ENCODE results near the gene ZSWIM3. TPM values are rescaled to one million over a fixed set of nuclear protein-coding genes. Genes with fewer than 3 reads are reported as not detected.

The ZSWIM3 gene
- polyA plus RNA-seq, 1 donor from 2014 or later, result 14.3 TPM

DNA sequence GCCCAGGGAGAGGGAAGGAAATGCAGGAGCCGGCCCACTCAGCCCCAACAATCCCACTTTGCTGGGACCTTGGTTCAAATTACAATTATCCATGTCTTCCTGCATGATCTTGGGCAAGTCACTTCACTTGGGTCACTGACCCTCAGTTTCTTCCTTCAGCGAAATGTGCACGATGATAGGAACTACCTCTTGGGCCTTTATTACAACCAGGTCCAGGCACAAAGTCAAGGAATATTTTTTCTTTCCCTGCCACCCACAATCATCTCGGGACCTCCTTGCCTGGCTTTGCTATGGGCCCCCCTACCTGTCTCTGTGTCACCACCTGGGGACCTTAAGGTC lies 54.9 kb downstream of the ZSWIM3 start:
- peak overlapping the region; percentile 50 for H3K9ac ChIP-seq (ENCODE audit: low read length)

DNA sequence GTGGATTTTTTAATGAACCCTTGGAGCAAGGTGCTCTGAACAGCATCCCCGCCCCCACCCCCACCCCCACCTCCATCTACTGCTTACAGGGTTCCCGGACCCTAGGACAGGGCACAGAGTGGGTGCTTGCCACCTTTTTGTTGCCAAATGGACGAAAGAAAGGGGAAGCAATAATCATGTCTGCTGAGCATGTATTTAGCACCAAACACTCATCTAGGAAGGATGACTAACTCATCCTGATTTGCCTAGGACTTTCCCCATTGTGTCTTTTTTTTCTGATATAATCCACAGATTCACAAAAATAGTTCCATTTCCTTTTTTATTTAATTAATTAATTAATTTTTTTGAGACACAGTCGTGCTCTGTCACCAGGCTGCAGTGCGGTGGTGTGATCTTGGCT lies 55.7 kb downstream of the ZSWIM3 start:
- Histone ChIP-seq H3K4me2 (ENCODE audit: low read length) (no peak overlapping the region), H3K9me2 (ENCODE audit: insufficient read depth, low read length) (no peaks in the 10 kb centered on the region), H3K36me3 (ENCODE audit: insufficient read depth, low read length) (no peaks in the 10 kb centered on the region), H3K79me2 (replicated peaks; ENCODE audit: insufficient read depth, low read length) (no peaks in the 10 kb centered on the region), H2AFZ (ENCODE audit: low read depth, low read length) (no peak overlapping the region), H3K27me3 (ENCODE audit: insufficient read depth, low read depth, low read length) (no peaks in the 10 kb centered on the region), H3K9me3 (ENCODE audit: low read length) (no peaks in the 10 kb centered on the region), H3F3A (ENCODE audit: insufficient read depth, low read length, poor library complexity, severe bottlenecking) (no peaks in the 10 kb centered on the region), H4K20me1 (ENCODE audit: insufficient read depth) (no peaks in the 10 kb centered on the region), H3K4me3 (ENCODE audit: low read length) (no peak overlapping the region), H3K27ac (ENCODE audit: low read length) (no peak overlapping the region), H3K9ac (ENCODE audit: low read length) (no peak overlapping the region)
- TF ChIP-seq POLR2AphosphoS5 (IDR thresholded peaks at IDR 0.05) (no peak), EZH2 (IDR thresholded peaks at IDR 0.05; ENCODE audit: borderline replicate concordance, insufficient read depth, low read length, poor library complexity, severe bottlenecking) (no peak), CTCF (IDR thresholded peaks at IDR 0.05; ENCODE audit: poor library complexity, severe bottlenecking) (no peak), RAD21 (conservative IDR thresholded peaks at IDR 0.05) (no peak), SMC3 (conservative IDR thresholded peaks at IDR 0.05; ENCODE audit: poor library complexity) (no peak), TAF1 (IDR thresholded peaks at IDR 0.05; ENCODE audit: low read depth) (no peak)

More for the DNA sequence above, 54.9 kb downstream of the ZSWIM3 start:
- Histone ChIP-seq H3K9me3 (ENCODE audit: low read length) (no peaks in the 10 kb centered on the region), H4K20me1 (ENCODE audit: insufficient read depth) (no peaks in the 10 kb centered on the region), H3K79me2 (replicated peaks; ENCODE audit: insufficient read depth, low read length) (no peaks in the 10 kb centered on the region), H3K4me2 (ENCODE audit: low read length) (no peak overlapping the region), H3K36me3 (ENCODE audit: insufficient read depth, low read length) (no peaks in the 10 kb centered on the region), H2AFZ (ENCODE audit: low read depth, low read length) (no peak overlapping the region), H3F3A (ENCODE audit: insufficient read depth, low read length, poor library complexity, severe bottlenecking) (no peaks in the 10 kb centered on the region), H3K27me3 (ENCODE audit: insufficient read depth, low read depth, low read length) (no peaks in the 10 kb centered on the region), H3K4me3 (ENCODE audit: low read length) (peak overlapping the region; percentile 64), H3K27ac (ENCODE audit: low read length) (no peak overlapping the region), H3K9me2 (ENCODE audit: insufficient read depth, low read length) (no peaks in the 10 kb centered on the region)
- TF ChIP-seq POLR2AphosphoS5 (IDR thresholded peaks at IDR 0.05) (no peak), SMC3 (conservative IDR thresholded peaks at IDR 0.05; ENCODE audit: poor library complexity) (no peak), RAD21 (conservative IDR thresholded peaks at IDR 0.05) (no peak), TAF1 (IDR thresholded peaks at IDR 0.05; ENCODE audit: low read depth) (no peak)
- TF ChIP-seq, protein P1, sequence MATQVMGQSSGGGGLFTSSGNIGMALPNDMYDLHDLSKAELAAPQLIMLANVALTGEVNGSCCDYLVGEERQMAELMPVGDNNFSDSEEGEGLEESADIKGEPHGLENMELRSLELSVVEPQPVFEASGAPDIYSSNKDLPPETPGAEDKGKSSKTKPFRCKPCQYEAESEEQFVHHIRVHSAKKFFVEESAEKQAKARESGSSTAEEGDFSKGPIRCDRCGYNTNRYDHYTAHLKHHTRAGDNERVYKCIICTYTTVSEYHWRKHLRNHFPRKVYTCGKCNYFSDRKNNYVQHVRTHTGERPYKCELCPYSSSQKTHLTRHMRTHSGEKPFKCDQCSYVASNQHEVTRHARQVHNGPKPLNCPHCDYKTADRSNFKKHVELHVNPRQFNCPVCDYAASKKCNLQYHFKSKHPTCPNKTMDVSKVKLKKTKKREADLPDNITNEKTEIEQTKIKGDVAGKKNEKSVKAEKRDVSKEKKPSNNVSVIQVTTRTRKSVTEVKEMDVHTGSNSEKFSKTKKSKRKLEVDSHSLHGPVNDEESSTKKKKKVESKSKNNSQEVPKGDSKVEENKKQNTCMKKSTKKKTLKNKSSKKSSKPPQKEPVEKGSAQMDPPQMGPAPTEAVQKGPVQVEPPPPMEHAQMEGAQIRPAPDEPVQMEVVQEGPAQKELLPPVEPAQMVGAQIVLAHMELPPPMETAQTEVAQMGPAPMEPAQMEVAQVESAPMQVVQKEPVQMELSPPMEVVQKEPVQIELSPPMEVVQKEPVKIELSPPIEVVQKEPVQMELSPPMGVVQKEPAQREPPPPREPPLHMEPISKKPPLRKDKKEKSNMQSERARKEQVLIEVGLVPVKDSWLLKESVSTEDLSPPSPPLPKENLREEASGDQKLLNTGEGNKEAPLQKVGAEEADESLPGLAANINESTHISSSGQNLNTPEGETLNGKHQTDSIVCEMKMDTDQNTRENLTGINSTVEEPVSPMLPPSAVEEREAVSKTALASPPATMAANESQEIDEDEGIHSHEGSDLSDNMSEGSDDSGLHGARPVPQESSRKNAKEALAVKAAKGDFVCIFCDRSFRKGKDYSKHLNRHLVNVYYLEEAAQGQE (IDR thresholded peaks at IDR 0.05; ENCODE audit: borderline replicate concordance), result no peak

GRCh38 chr20:45917790-45918141 lies 60.4 kb downstream of the ZSWIM3 start:
- TF ChIP-seq MXI1 (conservative IDR thresholded peaks at IDR 0.05; ENCODE audit: poor library complexity, severe bottlenecking) (no peak), TAF1 (IDR thresholded peaks at IDR 0.05; ENCODE audit: low read depth) (no peak), POLR2AphosphoS5 (IDR thresholded peaks at IDR 0.05) (no peak), SMC3 (conservative IDR thresholded peaks at IDR 0.05; ENCODE audit: poor library complexity) (no peak), CTCF (IDR thresholded peaks at IDR 0.05; ENCODE audit: poor library complexity, severe bottlenecking) (no peak), EP300 (conservative IDR thresholded peaks at IDR 0.05; ENCODE audit: poor library complexity, severe bottlenecking) (no peak), RAD21 (conservative IDR thresholded peaks at IDR 0.05) (no peak), EZH2 (IDR thresholded peaks at IDR 0.05; ENCODE audit: borderline replicate concordance, insufficient read depth, low read length, poor library complexity, severe bottlenecking) (no peak)
- TF ChIP-seq, protein P1 (IDR thresholded peaks at IDR 0.05; ENCODE audit: borderline replicate concordance), result no peak
- H3K9me2 ChIP-seq (ENCODE audit: insufficient read depth, low read length), result no peaks in the 10 kb centered on the region
- H4K20me1 ChIP-seq (ENCODE audit: insufficient read depth), result no peaks in the 10 kb centered on the region
- H3K9me3 ChIP-seq (ENCODE audit: low read length), result no peaks in the 10 kb centered on the region
- no peak overlapping the region for H3K4me2 ChIP-seq (ENCODE audit: low read length)
- no peak overlapping the region for H2AFZ ChIP-seq (ENCODE audit: low read depth, low read length)
- H3F3A ChIP-seq (ENCODE audit: insufficient read depth, low read length, poor library complexity, severe bottlenecking), result no peaks in the 10 kb centered on the region
- no peaks in the 10 kb centered on the region for H3K27me3 ChIP-seq (ENCODE audit: insufficient read depth, low read depth, low read length)
- no peak overlapping the region for H3K27ac ChIP-seq (ENCODE audit: low read length)
- no peaks in the 10 kb centered on the region for H3K36me3 ChIP-seq (ENCODE audit: insufficient read depth, low read length)
- no peak overlapping the region for H3K4me3 ChIP-seq (ENCODE audit: low read length)
- H3K79me2 ChIP-seq (replicated peaks; ENCODE audit: insufficient read depth, low read length), result no peaks in the 10 kb centered on the region
- no peak overlapping the region for H3K9ac ChIP-seq (ENCODE audit: low read length)

Measured in neural cell (in vitro differentiated cells).